ENCODE measurements around the gene RPL27.
"Not testable (repeated sequence)": the region's sequence is repeated elsewhere in the genome, so short reads cannot be mapped to it uniquely, and the experiment has no call there.

Gene RPL27

GRCh38 chr17:42997984-42998938 lies at the start of gene RPL27:
RPL27 (plus strand) TSS chr17:42998419; CDS start chr17:42998751, 332 bp downstream.
- peak; percentile 94 for DNase-seq (ENCODE audit: low spot score)

DNA sequence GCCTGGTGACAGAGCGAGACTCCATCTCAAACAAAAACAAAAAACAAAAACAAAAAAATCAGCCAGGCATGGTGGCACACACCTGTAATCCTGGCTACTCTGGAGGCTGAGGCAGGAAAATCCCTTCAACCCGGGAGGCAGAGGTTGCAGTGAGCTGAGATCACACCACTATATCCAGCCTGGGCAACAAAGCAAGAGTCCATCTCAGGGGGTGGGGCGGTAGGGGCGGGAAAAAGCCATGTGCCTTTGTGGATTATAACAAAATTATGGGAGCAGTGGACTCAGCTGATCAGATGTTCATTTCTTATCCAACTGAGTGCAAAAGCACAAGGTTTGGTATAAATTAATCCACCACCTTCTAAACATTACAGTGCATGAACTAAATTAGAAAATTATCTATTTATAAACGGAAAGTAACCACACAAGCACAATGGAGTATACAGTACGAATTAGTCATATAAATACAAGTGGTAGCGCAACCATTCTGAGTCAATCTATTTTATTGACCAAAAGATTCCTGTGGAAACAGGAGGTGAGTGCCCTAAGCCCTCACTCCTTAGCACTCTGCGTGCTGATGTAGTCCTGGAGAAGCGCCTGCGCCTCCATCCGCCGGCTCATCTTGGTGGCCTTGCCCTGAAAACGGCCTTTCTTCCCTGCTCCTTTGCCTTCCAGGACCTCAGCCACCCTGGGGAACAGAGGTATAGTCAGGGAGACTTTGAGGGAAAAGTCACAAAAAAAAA lies 48.0 kb upstream of the RPL27 start:
- DNase-seq (ENCODE audit: low spot score): no peak

GRCh38 chr17:42953669-42954068 lies 44.5 kb upstream of the RPL27 start:
- no peak for DNase-seq (ENCODE audit: low spot score)

- peak; percentile 87 for DNase-seq (ENCODE audit: low spot score)
These were observed 33.9 kb upstream of the RPL27 start, which contains the start of gene AARSD1 for GRCh38 chr17:42964161-42964932. AARSD1 (minus strand) TSS chr17:42964454; CDS start chr17:42964440, 14 bp downstream.

GRCh38 chr17:42967925-42968324 lies 30.3 kb upstream of the RPL27 start:
- no peak for DNase-seq (ENCODE audit: low spot score)

GRCh38 chr17:42969001-42969581 lies 29.1 kb upstream of the RPL27 start:
- no peak for DNase-seq (ENCODE audit: low spot score)

GRCh38 chr17:42971589-42971988 lies 26.6 kb upstream of the RPL27 start:
- no peak for DNase-seq (ENCODE audit: low spot score)

- not testable (repeated sequence) for DNase-seq (ENCODE audit: low spot score)
These were observed 24.9 kb upstream of the RPL27 start for GRCh38 chr17:42973323-42973722.

DNA sequence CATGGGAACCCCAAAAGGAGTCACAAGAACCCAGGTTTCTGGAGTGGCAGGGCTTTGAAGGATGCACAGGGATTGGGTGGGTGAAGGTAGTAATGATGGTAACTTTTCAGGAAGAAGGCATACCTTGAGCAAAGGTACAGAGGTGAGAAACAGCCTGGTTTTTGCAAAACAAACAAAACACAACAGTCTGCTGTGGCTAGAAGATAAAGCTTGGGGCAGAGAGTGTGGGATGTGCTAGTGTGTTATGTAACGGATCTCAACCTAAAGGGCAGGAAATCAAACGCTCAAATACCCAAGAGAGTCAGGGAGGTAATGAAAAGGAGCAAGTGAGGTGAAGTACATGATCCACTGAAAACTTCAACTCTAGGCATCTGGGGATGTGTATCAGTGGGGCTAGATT lies 23.0 kb upstream of the RPL27 start:
- no peak for DNase-seq (ENCODE audit: low spot score)

DNA sequence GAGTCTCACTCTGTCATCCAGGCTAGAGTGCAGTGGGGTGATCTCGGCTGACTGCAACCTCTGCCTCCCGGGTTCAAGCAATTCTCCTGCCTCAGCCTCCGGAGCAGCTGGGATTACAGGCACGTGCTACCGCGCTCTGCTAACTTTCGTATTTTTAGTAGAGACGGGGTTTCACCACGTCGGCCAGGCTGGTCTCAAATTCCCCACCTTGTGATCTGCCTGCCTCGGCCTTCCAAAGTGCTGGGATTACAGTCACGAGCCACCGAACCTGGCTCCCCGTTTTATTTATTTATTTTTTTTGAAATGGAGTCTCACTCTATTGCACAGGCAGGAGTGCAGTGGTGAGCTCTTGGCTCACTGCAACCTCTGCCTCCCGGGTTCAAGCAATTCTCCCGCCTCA lies 22.5 kb upstream of the RPL27 start:
- not testable (repeated sequence) for DNase-seq (ENCODE audit: low spot score)

- DNase-seq (ENCODE audit: low spot score): peak; percentile 55
These were observed 18.5 kb upstream of the RPL27 start, which contains the start of gene PTGES3L for GRCh38 chr17:42979511-42980273. PTGES3L (minus strand) TSS chr17:42980080; CDS start chr17:42980053, 27 bp downstream.

DNA sequence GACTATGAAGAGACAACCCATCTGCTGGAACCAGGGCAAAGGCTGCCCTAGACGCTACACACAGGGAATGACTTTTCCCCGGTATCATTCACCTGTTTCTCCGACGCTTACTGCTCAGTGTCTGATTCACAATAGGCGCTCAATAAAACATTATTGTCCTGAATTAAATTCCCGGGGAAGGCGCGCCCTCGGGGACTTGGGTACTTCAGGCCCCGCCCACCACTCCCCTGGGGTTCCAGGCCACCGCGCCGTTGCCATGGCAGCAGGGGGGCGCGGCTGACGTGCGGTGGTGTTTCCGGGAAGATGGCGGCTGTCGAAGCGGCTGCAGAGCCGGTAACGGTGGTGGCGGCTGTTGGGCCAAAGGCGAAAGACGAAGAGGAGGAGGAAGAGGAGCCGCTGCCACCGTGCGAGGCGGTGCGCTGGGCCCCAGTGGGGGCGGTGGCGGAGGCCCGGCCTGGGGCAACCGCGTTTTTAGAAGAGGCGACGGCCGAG lies 17.9 kb upstream of the RPL27 start, which contains the start of gene RUNDC1:
Gene RUNDC1, plus strand, starts transcription at position 292 of the 492 bp plus-strand sequence. Its CDS starts 12 bp downstream, at position 304.
- peak; percentile 95 for DNase-seq (ENCODE audit: low spot score)

- DNase-seq (ENCODE audit: low spot score): peak; percentile 79
These were observed 17.3 kb upstream of the RPL27 start for GRCh38 chr17:42980766-42981397.

DNA sequence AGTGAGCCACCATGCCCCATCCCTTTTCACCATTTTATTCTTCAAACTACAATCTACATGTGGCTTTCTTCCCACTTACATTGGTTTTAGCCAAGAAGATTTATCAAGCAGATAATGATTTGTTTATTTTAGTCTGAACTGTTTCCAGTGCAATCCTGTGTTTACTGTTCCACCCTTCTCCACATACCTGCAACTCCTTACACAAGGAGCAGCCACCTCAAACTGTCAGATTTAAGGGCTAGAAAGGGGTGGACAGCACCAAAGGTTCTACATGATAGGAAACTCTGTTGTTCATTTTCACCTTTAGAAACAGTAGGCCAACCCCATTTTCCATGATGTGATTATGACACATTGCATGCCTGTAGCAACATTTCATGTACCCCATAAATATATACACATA lies 16.0 kb upstream of the RPL27 start:
- DNase-seq (ENCODE audit: low spot score): no peak

GRCh38 chr17:42985225-42985624 lies 13.0 kb upstream of the RPL27 start:
- DNase-seq (ENCODE audit: low spot score): peak; percentile 76

DNA sequence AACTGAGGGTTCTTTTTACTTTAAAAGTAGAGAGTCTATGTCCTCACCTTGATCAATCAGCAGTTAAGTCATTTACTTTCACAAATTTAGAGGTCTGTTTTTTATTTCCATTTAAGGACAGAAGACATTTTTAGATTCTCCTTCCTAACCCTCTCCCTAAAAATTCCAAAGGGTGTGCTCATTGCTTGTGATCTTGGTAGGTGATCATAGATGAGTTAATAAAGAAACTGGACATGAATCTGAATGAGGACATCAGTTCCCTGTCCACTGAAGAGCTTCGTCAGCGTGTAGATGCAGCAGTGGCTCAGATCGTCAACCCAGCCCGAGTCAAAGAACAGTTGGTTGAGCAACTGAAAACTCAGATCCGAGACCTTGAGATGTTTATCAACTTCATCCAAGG lies 9.1 kb upstream of the RPL27 start:
- DNase-seq (ENCODE audit: low spot score): no peak

DNA sequence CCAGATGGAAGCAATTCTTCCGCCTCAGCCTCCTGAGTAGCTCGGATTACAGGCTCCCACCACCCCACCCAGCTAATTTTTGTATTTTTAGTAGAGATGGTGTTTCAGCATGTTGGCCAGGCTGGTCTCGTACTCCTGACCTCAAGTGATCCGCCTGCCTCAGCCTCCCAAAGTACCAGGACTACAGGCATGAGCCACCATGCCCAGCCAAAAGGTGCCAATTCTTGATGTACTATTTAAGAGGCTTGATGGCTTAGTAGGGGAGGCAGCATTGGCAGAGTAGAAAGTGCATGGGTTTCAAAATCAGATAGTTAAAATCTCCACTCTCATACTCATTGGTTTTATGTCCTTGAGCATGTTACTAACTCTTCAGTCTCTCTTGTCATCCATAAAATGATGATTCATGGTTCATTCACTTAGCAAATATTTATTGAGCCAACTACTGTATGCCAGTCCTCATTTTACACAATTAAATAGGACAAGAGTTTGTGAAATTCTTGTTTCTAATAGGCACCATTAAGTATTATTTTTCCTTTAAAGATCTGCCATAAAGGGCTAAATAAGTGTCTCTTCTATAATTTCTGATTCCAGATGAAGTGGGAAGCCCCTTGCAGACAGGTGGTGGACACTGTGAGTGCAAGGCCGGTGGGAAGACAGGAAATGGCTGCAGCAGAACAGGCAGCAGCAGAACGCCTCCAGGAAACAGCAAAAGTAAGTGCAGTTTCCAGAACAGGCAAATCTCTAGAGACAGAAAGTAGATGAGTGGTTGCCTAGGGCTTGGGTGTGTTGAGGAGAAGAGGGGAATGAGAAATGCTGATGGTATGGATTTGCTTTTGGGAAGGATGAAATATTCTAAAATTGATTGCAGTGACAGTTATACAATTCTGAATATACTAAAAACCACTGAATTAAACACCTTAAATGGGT lies 8.2 kb upstream of the RPL27 start:
- DNase-seq (ENCODE audit: low spot score): no peak

DNA sequence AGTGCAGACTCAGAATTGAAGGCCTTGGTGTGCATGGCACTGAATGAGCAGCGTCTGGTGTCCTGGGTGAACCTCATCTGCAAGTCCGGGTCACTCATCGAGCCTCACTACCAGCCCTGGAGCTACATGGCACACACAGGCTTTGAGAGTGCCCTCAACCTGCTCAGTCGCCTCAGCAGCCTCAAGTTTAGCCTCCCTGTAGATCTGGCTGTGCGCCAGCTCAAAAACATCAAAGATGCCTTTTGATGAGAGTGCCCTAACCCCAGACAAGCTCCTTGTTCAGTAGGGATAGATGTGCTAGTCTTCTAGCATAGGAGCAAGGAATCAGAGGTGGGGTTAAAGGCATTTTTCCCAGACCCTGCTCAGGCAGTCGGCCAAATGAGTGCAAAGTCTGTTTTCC lies 6.7 kb upstream of the RPL27 start:
- no peak for DNase-seq (ENCODE audit: low spot score)

DNA sequence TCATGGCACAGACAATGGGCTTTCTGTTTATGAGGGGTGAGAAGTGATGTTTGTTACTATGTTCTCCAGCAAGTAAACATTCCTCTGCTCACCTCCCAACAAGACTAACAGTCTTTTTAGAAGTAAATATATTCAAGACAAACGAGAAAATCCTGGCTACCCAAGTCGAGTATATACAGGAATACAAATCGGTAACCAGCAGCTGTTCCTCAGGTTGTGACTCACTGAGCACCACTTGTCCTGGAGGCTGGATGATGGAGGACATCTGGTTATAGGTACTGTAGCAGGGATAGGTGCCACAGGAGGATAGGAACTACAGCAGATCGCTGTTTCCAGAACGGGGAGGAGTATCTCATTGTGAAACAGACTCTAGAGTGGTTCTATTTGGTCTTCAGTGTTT lies 5.3 kb upstream of the RPL27 start:
- no peak for DNase-seq (ENCODE audit: low spot score)
